OCI-LY3 (cell line): ENCODE data around the gene ZCCHC4.

Source experiments
- EZH2phosphoT487 ChIP-seq: fragments of 200-600 bp; shearing (Covaris generic); IDR thresholded peaks from 2 replicates; pipeline ENCODE4 v1.6.1; 2018; ENCODE audit warnings: antibody characterized with exemption, mixed run types, low read depth
- TF ChIP-seq, protein P1 (sequence below): fragments of 200-600, 300-600 bp; sonication (generic); IDR thresholded peaks from 2 replicates; pipeline ENCODE4 v1.5.1; 2014; ENCODE audit warnings: antibody characterized with exemption, low read length, low read depth

GRCh38 chr4:25397305-25397704 is 84.7 kb downstream of the ZCCHC4 start:
- TF ChIP-seq, protein P1, sequence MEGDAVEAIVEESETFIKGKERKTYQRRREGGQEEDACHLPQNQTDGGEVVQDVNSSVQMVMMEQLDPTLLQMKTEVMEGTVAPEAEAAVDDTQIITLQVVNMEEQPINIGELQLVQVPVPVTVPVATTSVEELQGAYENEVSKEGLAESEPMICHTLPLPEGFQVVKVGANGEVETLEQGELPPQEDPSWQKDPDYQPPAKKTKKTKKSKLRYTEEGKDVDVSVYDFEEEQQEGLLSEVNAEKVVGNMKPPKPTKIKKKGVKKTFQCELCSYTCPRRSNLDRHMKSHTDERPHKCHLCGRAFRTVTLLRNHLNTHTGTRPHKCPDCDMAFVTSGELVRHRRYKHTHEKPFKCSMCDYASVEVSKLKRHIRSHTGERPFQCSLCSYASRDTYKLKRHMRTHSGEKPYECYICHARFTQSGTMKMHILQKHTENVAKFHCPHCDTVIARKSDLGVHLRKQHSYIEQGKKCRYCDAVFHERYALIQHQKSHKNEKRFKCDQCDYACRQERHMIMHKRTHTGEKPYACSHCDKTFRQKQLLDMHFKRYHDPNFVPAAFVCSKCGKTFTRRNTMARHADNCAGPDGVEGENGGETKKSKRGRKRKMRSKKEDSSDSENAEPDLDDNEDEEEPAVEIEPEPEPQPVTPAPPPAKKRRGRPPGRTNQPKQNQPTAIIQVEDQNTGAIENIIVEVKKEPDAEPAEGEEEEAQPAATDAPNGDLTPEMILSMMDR, result no peak
- no peak for TF ChIP-seq EZH2phosphoT487
